ENCODE data around the gene POLRMT.
"Not testable (repeated sequence)": the region's sequence is repeated elsewhere in the genome, so short reads cannot be mapped to it uniquely, and the experiment has no call there.

POLRMT gene

DNA sequence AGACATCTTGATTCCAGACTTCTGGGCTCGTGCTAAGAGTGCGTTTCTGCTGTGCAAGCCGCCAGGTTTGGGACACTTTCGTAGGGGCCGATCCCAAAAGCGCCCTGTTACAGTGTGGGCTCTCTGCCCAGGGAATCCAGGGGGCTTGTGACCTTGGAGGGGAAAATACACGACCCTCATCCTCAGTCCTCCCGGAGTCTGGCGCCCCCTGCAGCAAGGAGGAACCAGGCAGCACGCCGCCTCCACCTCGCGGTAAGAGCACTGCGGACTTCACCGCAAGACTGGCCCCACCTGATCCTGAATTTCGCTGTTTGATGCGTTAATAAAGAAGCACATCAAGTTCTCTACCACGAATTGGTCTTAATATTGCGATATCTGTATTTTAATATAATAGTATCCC lies 5.2 kb downstream of the POLRMT start:
- no peak for FAIRE-seq

DNA sequence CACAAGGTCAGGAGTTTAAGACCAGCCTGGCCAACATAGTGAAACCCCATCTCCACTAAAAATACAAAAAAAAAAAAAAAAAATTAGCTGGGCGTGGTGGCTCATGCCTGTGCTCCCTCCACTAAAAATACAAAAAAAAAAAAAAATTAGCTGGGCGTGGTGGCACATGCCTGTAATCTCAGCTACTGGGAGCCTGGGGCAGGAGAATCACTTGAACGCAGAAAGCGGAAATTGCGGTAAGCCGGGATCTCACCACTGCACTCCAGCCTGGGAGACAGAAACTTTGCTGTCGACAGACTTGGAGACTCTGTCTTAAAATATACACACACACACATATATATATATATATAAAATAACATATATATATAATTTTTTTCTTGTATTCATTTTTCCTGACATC lies 6.8 kb downstream of the POLRMT start:
- not testable (repeated sequence) for DNase-seq (ENCODE audit: insufficient read length, low spot score); FAIRE-seq

More for the DNA sequence above, 5.2 kb downstream of the POLRMT start:
- no peak for DNase-seq (ENCODE audit: insufficient read length, low spot score)
- TF ChIP-seq POLR2AphosphoS5 (IDR thresholded peaks at IDR 0.05; ENCODE audit: low read depth, low read length) (no peak), POU2F2 (IDR thresholded peaks at IDR 0.05; ENCODE audit: low read depth, low read length) (no peak), PAX5 (IDR thresholded peaks at IDR 0.05; ENCODE audit: insufficient read depth, low read length, severe bottlenecking) (no peak), POLR2A (IDR thresholded peaks at IDR 0.05; ENCODE audit: low read depth, low read length) (no peak), TAF1 (IDR thresholded peaks at IDR 0.05; ENCODE audit: low read depth, low read length) (no peak), SPI1 (IDR thresholded peaks at IDR 0.05; ENCODE audit: low read depth, low read length) (no peak)

DNA sequence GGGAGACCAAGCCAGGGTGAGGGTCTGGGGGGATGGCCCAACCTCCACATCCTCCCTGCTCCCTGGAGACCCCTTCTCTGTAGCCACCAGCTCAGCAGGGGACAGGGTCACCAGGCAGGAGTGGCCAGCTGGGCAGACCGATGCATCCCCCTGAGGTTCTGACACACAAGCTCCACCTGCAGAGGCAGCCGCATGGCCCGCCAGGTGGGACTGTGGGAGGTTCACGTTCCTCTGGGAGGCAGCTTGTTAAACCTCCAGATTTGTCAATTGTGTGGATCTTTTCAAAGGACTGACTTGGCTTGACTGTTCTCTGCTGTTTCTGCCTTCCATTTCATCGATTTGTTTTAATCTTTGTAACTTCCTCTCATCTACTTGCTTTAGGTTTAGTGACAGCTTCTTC lies 8.1 kb downstream of the POLRMT start:
- no peak for TF ChIP-seq SPI1 (IDR thresholded peaks at IDR 0.05; ENCODE audit: low read depth, low read length)
- no peak for TF ChIP-seq POLR2A (IDR thresholded peaks at IDR 0.05; ENCODE audit: low read depth, low read length)
- DNase-seq (ENCODE audit: insufficient read length, low spot score) (no peak), FAIRE-seq (no peak)

DNA sequence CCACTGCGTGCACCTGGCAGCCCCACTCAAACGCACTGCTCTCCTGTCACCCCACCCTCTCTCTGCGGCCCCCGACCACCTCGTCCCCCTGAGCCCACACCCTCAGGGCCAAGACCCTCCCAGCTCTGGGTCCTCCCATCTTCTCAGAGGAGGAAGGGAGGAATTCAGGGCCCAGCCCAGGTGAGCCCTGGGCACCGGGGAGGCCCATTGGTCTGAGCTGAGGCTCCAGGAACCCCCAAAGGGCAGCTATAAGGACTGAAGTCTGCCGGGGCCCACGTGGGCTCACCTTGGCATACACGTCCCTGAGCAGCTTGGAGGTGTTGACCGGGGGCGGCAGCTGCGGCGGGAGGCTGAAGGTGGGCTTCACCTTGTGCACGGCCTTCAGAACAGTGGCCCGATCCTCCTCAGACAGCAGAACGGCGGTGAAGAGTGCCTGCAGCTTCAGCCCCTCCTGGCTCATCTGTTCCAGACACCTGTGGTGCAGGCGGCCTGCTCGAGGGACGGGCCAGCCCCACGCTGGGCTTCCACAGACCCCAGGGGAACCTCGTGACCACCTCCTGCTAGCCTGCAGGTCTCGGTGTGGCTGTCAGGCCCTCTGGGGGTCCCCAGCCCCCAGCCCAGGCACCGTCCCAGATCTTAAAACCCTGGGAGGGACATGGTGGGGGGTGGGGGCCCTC lies 8.8 kb downstream of the POLRMT start:
- no peak for DNase-seq (ENCODE audit: insufficient read length, low spot score)
- TF ChIP-seq POLR2AphosphoS5 (IDR thresholded peaks at IDR 0.05; ENCODE audit: low read depth, low read length) (no peak), TAF1 (IDR thresholded peaks at IDR 0.05; ENCODE audit: low read depth, low read length) (no peak), POLR2A (IDR thresholded peaks at IDR 0.05; ENCODE audit: low read depth, low read length) (no peak), PAX5 (IDR thresholded peaks at IDR 0.05; ENCODE audit: insufficient read depth, low read length, severe bottlenecking) (no peak), POU2F2 (IDR thresholded peaks at IDR 0.05; ENCODE audit: low read depth, low read length) (no peak), SPI1 (IDR thresholded peaks at IDR 0.05; ENCODE audit: low read depth, low read length) (no peak)
- no peak for FAIRE-seq

DNA sequence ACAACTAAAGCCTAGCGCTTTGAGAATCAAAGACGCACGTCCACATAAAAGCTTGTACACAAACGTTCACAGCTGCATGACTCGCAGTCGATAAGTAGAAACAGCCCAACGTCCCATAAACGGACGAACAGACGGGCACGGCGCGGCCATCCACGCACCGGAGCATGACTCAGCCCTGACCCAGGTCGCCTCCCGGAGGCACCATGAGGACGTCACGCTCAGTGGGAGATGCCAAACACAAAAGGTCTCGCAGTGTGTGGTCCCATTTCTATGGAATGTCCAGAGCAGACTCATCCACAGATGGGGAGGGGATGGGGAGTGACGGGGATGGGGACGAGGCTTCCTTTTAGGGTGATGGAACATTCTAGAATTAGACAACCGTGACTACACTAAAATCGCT lies 9.4 kb downstream of the POLRMT start:
- FAIRE-seq: no peak
- no peak for TF ChIP-seq PAX5 (IDR thresholded peaks at IDR 0.05; ENCODE audit: insufficient read depth, low read length, severe bottlenecking)
- TF ChIP-seq POLR2AphosphoS5 (IDR thresholded peaks at IDR 0.05; ENCODE audit: low read depth, low read length): no peak
- no peak for TF ChIP-seq TAF1 (IDR thresholded peaks at IDR 0.05; ENCODE audit: low read depth, low read length)
- no peak for TF ChIP-seq SPI1 (IDR thresholded peaks at IDR 0.05; ENCODE audit: low read depth, low read length)
- no peak for TF ChIP-seq POU2F2 (IDR thresholded peaks at IDR 0.05; ENCODE audit: low read depth, low read length)
- TF ChIP-seq POLR2A (IDR thresholded peaks at IDR 0.05; ENCODE audit: low read depth, low read length): no peak
- no peak for DNase-seq (ENCODE audit: insufficient read length, low spot score)

DNA sequence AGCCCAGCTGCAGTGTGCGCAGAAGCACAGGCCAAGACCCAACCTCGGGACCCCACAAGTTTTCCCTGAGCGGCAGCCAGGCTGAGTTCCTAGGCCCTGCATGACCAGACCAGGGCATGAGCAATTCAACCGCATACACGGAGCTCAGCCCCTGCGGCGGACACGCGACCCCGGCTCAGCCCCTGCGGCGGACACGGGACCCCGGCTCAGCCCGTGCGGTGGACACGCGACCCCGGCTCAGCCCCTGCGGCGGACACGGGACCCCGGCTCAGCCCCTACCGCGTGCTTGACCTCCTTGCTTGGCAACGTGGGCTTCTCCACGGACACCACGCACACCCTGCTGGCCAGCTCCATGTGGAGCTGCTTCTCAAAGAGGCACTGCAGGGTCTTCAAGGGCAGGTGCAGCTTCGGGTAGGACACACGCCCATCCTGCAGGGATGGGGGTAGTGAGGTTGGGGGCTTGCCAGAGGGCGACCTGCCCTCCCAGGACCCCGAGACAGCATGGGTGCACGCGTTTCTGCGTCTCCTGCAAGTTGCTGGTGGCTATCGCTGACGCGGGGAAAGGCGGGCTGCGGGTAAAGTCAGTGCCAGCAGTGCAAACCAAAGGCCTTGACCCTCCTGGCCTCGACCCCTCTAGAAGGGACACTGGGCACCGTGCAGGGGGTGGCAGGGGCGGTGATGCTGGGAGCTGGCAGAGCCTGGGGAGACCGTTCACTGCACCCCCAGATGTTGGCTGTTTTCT lies 10.0 kb downstream of the POLRMT start:
- FAIRE-seq (no peak), DNase-seq (ENCODE audit: insufficient read length, low spot score) (no peak)
- TF ChIP-seq SPI1 (IDR thresholded peaks at IDR 0.05; ENCODE audit: low read depth, low read length) (no peak), POLR2AphosphoS5 (IDR thresholded peaks at IDR 0.05; ENCODE audit: low read depth, low read length) (no peak), TAF1 (IDR thresholded peaks at IDR 0.05; ENCODE audit: low read depth, low read length) (no peak), POLR2A (IDR thresholded peaks at IDR 0.05; ENCODE audit: low read depth, low read length) (no peak), POU2F2 (IDR thresholded peaks at IDR 0.05; ENCODE audit: low read depth, low read length) (no peak)

DNA sequence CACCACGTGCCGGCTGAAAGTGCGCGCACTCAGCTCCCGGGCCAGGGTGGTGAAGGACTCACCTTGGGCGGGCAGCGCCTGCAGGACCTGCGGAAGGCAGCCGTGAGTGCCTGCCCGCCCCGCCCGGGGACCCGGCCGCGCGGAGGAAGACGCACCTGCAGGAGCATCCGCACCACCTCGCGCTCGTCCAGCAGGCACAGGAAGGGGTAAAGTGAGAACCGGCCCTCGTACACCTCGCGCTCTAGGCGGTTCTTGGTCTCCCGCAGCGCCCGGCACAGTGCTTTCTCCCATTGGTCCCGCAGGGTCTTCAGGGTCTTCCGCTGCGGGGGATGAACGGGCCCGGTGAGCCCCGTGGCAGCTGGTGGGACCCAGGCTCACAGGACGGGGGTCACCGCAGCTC lies 10.7 kb downstream of the POLRMT start:
- FAIRE-seq: no peak
- TF ChIP-seq POU2F2 (IDR thresholded peaks at IDR 0.05; ENCODE audit: low read depth, low read length): no peak
- no peak for TF ChIP-seq POLR2A (IDR thresholded peaks at IDR 0.05; ENCODE audit: low read depth, low read length)
- no peak for TF ChIP-seq TAF1 (IDR thresholded peaks at IDR 0.05; ENCODE audit: low read depth, low read length)
- no peak for TF ChIP-seq PAX5 (IDR thresholded peaks at IDR 0.05; ENCODE audit: insufficient read depth, low read length, severe bottlenecking)
- TF ChIP-seq SPI1 (IDR thresholded peaks at IDR 0.05; ENCODE audit: low read depth, low read length): no peak
- TF ChIP-seq POLR2AphosphoS5 (IDR thresholded peaks at IDR 0.05; ENCODE audit: low read depth, low read length): no peak
- no peak for DNase-seq (ENCODE audit: insufficient read length, low spot score)

DNA sequence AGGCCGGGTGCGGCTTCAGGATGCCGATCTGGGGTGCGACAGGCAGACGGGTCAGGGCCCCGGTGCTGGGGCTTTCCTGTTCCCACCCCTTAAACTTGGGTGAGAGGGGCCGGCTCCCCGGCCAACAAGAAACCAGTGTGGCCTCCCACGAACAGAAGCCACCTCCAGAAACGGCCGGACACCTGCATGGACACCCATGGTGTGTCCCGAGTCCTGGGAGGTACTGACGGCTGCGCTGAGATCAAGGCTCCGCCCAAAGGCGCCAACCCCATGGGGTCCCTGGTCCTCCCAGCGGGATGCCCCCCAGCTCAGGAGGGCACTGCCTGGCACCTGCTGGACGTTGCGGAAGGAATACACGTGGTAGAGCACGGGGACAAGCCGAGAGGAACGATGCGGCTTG lies 11.5 kb downstream of the POLRMT start:
- no peak for DNase-seq (ENCODE audit: insufficient read length, low spot score)
- TF ChIP-seq POU2F2 (IDR thresholded peaks at IDR 0.05; ENCODE audit: low read depth, low read length) (no peak), TAF1 (IDR thresholded peaks at IDR 0.05; ENCODE audit: low read depth, low read length) (no peak)
- no peak for FAIRE-seq

DNA sequence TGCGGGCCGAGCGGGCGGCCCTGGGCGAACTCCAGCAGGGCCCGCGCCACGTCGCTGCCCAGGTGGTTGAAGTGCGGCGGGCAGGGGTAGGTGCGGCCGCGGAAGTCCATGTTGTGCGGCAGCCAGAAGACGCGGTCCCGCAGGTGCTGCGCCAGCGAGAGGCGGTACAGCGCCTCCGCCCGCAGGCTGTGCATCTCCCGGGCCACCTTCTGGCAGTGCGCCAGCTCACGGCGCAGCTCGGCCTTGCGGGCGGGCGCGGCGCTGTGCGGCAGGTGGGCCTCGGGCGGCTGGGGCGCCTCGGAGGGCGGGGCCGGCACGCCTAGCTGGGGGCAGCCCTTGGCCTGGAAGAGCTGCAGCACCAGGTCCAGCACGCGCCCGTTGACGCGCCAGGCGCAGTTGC lies 12.1 kb downstream of the POLRMT start:
- not testable (repeated sequence) for FAIRE-seq; DNase-seq (ENCODE audit: insufficient read length, low spot score)

DNA sequence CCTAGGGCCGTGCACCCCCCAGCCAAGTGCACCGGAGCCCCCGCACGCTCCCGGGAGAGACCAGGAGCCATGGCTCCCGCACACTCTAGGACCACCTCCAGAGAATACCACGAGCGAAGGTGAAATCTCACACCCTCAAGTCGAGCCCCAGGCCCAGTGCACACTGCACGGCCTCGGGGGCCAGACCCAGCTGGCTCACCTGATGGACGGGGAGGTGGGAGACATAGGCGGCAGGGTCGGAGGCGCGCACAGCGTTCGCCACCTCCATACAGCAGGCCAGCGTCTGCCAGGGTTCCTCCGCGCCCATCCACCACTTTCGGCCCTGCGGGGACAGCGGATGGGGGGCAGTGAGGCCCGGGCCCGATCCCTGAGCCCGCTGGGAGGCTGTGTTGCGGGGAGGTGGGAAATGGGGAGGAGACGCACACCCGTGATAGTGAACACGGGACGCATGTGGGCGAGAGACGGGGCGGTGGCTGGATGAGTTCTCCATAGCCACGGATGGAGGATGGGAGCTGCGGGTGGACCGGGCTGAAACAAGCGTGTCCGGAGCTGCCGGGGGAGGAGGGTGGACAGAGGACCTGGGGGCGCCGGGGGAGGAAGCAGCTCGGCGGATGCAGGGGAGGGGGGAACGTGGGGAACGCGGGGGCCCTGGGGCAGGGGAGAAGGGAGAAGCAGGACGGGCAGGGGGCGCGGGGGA lies 13.0 kb downstream of the POLRMT start:
- DNase-seq (ENCODE audit: insufficient read length, low spot score) (no peak), FAIRE-seq (no peak)
- no peak for TF ChIP-seq SPI1 (IDR thresholded peaks at IDR 0.05; ENCODE audit: low read depth, low read length)
- no peak for TF ChIP-seq TAF1 (IDR thresholded peaks at IDR 0.05; ENCODE audit: low read depth, low read length)
- no peak for TF ChIP-seq PAX5 (IDR thresholded peaks at IDR 0.05; ENCODE audit: insufficient read depth, low read length, severe bottlenecking)
- TF ChIP-seq POLR2AphosphoS5 (IDR thresholded peaks at IDR 0.05; ENCODE audit: low read depth, low read length): no peak
- no peak for TF ChIP-seq POLR2A (IDR thresholded peaks at IDR 0.05; ENCODE audit: low read depth, low read length)
- no peak for TF ChIP-seq POU2F2 (IDR thresholded peaks at IDR 0.05; ENCODE audit: low read depth, low read length)
